Fibroblast of mammary gland (primary cell): ENCODE measurements around the gene PDLIM3.

Source experiments
- DNase-seq: peaks from one replicate; pipeline ENCODE4 v3.0.0-alpha.2; 2010; ENCODE audit warnings: low read depth
- H3K4me3 ChIP-seq: 2 replicates; pipeline ENCODE4 v1.5.1; 2011; ENCODE audit warnings: low read depth, mild to moderate bottlenecking, low read length, moderate library complexity; ENCODE audit not compliant: control insufficient read depth
- TF ChIP-seq, protein P1 (sequence below): conservative IDR thresholded peaks from 2 replicates; pipeline ENCODE4 v1.5.1; 2011; ENCODE audit warnings: low read depth, low read length, inconsistent platforms; ENCODE audit not compliant: control insufficient read depth, insufficient read depth

PDLIM3 gene

DNA sequence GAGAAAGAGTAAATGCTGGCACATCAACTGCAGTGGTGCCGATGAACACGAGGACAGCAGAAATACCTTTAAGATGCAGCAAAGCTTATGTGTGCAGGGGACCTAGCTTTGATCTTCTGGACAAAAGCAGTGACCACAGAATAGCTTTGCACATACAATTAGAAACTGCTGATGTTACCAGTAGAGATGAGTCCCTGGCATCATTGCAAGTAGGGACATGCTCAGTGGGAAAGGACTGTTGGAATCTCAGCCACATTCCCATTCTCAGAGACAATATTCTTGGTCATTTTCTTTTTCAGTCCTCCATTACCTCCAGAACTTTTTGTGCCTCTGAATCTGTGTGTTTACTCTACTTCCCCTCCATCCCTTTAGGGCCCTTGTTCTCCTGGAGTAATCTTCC lies 16.9 kb upstream of the PDLIM3 start:
- no peak for DNase-seq
- TF ChIP-seq, protein P1, sequence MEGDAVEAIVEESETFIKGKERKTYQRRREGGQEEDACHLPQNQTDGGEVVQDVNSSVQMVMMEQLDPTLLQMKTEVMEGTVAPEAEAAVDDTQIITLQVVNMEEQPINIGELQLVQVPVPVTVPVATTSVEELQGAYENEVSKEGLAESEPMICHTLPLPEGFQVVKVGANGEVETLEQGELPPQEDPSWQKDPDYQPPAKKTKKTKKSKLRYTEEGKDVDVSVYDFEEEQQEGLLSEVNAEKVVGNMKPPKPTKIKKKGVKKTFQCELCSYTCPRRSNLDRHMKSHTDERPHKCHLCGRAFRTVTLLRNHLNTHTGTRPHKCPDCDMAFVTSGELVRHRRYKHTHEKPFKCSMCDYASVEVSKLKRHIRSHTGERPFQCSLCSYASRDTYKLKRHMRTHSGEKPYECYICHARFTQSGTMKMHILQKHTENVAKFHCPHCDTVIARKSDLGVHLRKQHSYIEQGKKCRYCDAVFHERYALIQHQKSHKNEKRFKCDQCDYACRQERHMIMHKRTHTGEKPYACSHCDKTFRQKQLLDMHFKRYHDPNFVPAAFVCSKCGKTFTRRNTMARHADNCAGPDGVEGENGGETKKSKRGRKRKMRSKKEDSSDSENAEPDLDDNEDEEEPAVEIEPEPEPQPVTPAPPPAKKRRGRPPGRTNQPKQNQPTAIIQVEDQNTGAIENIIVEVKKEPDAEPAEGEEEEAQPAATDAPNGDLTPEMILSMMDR, result no peak
- H3K4me3 ChIP-seq, result no peak overlapping the region

GRCh38 chr4:185550933-185551332 lies 15.6 kb upstream of the PDLIM3 start:
- DNase-seq, result no peak
- H3K4me3 ChIP-seq, result no peak overlapping the region
- TF ChIP-seq, protein P1, result no peak

- TF ChIP-seq, protein P1, result no peak
- no peak overlapping the region for H3K4me3 ChIP-seq
These were observed 13.9 kb upstream of the PDLIM3 start for GRCh38 chr4:185549095-185549639.

GRCh38 chr4:185548587-185548986 lies 13.3 kb upstream of the PDLIM3 start:
- H3K4me3 ChIP-seq, result no peak overlapping the region
- no peak for DNase-seq
- TF ChIP-seq, protein P1, result no peak

More at GRCh38 chr4:185549095-185549639, 13.9 kb upstream of the PDLIM3 start:
- DNase-seq, result no peak

GRCh38 chr4:185546335-185546734 lies 11.0 kb upstream of the PDLIM3 start:
- TF ChIP-seq, protein P1, result no peak

DNA sequence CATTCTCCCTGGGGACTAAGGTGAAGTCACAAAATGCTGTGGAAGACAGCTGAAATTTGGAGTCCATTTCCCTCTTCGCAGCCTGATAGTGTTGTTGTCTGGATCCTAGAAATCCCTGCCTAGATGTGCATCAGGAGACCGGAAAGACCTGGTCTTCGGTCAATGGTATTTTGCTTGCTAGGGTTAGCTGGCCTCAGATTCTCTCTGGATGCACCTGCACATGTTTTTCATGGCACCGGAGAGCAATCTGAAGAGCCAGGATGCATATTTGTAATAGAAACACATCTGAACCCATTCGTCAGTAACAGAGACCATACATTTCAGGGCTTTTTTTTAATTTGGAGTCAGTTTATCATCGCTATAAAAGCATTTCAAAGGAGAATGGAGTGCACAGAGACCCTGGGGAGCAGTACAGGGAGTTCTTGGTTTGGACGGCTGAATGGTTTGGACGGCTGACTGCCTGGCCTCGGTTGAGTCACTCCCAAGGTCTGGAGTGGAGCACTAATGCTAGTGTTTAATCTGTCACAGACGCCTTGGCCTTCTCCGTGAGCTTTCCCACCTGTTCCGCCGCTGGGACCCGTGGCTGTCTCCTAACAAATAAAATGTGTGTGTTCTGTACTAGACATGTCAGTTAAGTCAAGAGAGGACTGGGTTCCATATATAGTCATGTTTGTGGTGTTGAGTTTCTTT lies 7.5 kb upstream of the PDLIM3 start:
- TF ChIP-seq, protein P1, result no peak
- DNase-seq, result peak; percentile 32
- H3K4me3 ChIP-seq, result no peak overlapping the region

More at GRCh38 chr4:185546335-185546734, 11.0 kb upstream of the PDLIM3 start:
- no peak overlapping the region for H3K4me3 ChIP-seq
- DNase-seq, result no peak
